HG03460 (cell line): ENCODE data around the gene BCAS3.

Experiments used
- ATAC-seq: cut with Tn5 transposase; IDR thresholded peaks from one replicate; pipeline ENCODE4 v1.9.1; 2021; ENCODE audit not compliant: unreplicated experiment

The BCAS3 gene

DNA sequence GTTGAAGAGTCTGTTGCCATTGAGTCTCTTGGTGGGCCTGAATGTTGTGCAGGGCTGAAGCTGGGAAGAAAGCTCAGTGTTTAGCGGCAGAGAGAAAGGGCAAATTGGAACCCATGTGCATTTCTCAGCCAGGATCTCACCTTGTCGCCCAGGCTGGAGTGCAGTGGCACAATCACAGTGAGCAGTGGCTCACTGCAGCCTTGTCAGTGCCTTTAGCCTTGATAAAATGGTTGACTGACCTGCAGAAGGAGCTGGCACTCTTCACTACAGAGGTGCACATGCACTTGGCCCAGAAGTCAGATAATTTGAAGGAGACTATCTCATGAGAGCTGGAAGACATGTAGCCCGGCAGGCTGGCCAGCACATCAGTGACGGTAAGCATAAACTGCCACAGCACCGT lies 597.7 kb downstream of the BCAS3 start:
- ATAC-seq: no peak

DNA sequence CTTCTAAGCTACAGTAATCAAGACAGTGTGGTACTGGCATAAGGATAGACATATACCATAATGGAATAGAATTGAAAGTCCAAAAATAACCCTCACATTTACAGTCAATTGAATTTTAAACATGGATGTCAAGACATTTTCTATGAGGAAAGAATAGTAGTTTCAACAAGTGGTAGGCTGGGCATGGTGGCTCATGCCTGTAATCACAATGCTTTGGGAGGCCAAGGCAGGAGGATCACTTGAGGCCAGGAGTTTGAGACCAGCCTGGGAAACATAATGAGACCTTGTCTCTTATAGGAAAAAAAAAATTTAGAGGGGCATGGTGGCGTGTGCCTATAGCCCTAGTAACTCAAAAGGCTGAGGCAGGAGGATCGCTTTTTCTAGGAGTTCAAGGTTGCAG lies 599.2 kb downstream of the BCAS3 start:
- ATAC-seq: no peak

DNA sequence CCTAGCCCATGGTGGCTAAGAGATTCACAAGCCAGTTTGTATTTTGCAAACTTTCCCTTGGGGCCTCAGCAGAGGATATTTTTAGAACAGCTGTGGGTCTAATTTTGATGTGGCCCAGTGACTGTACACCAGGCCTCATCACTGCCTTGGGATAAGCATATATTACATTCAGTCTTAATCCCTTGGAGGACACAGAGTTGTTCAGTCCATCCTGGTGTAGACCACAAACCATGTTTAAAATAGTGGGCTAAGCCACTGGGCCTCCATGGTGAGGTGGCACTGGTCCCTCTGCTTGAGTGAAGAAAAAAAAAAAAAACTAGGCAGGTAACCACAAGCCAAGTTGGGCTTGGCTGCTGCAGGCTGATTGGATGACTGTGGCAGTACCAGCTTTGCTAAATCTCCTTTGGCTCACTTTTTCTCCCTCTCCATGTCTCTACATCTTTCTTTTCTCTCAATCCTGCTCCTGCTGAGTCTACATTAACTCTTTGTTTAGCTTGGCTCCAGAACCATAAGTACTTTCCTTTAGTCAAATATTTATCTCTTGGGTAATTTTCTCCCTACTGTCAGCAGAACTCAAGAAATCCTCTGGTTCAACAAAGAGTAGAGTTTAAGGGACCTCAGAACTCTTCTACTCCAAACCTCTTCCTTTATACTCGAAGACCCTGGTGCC lies 602.0 kb downstream of the BCAS3 start:
- ATAC-seq: no peak

- no peak for ATAC-seq
These were observed 602.7 kb downstream of the BCAS3 start for GRCh38 chr17:61280338-61280737.

DNA sequence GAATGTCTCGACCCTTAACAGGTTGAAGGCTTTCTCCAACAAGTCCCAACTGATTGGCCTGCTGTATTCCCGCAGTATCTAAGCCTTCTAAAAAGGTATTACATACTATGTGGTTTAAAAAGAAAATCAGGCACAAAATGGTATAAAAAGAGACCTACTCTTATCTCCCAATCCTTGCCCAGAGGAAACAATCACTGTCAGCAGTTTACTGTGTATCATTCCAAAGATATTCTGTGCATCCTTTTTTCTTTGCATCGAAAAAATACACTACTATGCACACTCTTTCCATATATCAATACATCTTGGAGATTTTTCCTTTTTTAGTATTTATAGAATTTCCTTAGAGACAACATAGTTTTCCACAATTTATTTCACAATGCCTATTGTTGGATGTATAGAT lies 603.2 kb downstream of the BCAS3 start:
- ATAC-seq: no peak

DNA sequence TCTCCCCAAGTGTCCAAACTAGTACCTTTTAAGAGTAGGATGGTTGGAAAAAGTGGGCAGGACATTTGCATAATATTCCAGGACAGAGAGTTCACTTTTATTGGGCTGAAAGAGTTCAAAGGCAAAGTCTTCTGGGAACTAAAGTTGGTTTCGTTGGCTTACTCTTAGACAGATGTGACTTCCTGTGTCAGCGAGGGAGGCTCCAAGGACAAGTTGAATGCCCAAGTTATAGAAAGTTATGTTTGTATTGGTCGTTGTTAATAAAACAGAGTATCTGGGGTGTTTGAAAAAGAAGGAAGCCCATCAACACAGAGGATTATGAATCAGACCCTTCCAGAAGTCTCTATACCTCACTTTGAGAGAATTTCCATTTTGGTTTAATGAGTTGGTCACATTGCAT lies 604.7 kb downstream of the BCAS3 start:
- ATAC-seq: no peak

GRCh38 chr17:61283043-61283442 lies 605.4 kb downstream of the BCAS3 start:
- no peak for ATAC-seq

- no peak for ATAC-seq
These were observed 606.5 kb downstream of the BCAS3 start for GRCh38 chr17:61284174-61284573.

- no peak for ATAC-seq
These were observed 607.1 kb downstream of the BCAS3 start for GRCh38 chr17:61284746-61285145.

GRCh38 chr17:61285526-61286320 lies 608.1 kb downstream of the BCAS3 start:
- no peak for ATAC-seq

DNA sequence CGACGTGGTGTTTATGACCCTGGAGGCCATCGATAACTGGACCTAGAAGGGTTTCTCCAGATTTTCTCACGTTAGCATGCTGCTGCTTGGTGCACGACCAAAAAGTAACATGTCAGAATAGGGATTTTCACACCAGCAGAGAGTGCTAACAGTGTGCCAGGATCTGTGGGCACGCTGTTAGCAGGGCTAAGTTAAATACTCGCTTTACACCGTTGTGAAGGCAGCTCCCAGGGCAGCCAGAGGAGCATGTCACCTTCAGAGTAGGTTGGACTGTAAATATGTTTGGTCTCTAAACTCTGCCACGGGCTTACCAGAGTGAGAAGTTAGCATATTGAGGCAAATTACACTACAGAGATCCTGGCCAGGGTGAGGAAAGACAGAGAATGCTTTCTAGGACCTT lies 608.8 kb downstream of the BCAS3 start:
- no peak for ATAC-seq

DNA sequence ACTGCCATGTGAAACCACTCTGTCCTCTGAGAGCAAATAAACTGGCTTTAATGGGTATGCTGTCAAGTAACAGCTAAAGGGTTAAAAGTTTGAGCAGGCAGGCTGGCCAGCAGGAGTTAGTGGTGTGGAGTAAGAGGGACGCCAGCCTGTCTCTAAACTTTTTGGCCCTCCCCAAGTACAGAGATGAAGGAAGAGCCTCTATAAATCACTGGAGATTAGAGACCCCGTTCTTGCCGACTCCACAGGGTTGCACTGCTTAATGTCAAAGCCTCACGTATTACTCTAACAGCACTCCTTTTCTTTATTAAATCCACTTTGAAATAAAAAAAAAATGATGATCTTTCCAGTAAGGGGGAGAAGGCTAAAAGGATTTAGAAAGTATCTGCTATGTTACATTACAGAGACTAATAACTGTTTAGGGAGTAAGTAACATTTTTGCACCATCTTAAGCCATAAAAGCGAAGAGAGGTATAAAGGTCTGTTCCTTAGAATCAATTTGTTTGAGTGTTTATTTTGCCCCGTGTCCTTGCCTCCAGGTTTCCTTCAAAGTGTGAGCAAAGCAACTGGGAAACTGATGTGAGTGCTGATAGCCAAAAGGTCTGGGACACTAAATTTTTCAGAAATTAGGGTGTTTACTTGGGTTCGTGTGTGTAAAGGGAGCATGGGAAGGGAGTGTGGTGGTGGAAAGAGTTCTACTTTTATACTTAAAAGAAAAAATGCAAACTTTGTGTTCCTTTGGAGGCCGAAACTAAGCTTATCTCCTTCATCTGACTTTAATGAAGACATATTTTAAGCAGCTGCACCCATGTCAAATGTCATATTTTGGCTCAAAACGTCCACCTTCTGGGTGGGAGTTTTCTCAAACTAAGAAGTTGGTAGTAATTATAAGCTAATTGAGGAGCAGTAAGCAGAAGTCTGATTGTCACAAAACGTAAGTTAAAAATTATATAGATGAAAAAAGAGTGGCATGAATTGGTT lies 612.0 kb downstream of the BCAS3 start:
- ATAC-seq: no peak

DNA sequence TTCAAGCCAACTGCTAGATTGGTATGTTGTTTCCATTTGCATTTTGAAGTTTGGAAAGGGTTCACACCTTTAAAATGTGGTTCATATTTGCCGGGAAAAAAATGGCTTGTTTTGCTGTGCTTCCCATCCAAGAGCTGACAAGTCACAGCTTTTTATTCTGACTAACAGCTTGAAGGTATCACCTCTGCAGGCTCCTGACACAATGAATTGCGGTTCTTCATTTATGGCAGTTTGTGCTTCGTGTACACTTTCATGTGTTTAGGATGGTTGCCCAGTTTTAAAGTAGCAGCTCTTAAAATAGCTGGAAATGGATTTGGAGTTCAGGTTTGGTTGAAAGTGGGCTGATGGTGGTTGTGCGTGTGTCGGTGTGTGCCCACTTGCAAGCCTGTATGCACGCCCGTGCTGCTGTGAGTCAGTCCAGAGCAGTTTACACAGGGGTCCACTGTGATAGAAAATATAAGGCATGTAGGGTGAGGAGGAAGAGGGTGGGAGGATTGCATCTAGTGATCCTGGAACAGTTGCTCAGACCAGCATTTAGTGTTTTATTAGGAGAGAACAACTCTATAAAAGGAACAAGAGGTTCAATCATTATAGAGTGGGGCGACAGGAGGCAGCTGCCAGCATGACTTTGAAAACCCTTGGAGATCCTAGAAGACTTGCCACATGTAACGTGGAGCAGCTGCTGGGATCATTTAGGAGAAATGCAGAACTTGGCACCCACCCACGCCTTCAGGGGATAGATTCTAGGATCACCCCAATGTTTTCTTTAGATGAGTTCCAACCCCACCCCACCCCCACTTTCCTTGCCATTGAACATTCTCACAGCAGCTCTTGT lies 614.0 kb downstream of the BCAS3 start:
- ATAC-seq: no peak

GRCh38 chr17:61294286-61294685 lies 616.6 kb downstream of the BCAS3 start:
- ATAC-seq: no peak

GRCh38 chr17:61294777-61295176 lies 617.1 kb downstream of the BCAS3 start:
- ATAC-seq: no peak

- ATAC-seq: no peak
These were observed 618.4 kb downstream of the BCAS3 start for GRCh38 chr17:61296058-61296457.

DNA sequence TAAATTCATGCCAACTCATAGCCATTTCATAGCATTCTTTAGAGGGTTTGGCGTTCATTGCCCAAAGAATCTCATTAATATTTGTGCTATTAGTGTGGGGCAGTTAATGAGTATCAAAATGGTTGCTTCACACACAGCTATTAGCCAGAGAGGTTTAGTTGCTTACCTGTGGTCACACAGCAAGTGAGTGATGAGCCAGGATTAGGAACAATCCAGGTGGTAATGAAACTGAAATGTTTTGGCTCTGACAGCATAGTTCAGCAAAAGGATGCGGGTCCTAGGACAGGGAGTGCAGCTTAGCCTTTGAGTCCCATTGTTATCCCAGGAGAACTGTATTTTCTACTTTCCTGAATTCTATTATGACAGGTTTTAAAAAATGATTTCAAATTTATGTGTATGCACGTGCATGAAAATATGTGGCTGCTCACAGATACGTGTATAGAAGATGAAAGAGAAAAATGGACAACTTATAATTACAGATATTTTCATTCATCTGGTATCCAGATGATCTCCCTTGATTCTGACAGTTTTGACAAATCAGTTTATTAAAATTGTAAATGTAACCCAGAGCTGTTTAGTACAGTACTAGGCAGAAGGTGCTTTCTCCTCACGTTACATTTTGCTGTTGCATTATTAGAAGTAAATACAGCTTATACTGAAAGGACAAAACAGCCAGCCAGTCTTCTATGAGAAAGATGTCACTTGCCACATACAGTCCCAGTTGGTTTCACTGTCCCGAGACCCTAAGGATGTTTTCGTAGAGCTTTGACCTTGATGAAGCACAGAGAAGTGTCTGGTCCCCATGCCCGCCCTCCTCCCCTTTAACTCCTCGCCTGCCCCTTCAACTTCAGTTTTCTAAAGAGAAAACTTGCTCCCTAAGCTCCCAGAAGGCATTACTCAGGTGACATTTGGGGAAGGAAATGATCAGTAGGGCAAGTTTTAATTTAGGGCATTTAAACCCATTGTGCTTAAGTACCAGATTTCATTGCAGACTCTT lies 622.2 kb downstream of the BCAS3 start:
- ATAC-seq: no peak

- ATAC-seq: no peak
These were observed 625.5 kb downstream of the BCAS3 start for GRCh38 chr17:61302953-61303816.

DNA sequence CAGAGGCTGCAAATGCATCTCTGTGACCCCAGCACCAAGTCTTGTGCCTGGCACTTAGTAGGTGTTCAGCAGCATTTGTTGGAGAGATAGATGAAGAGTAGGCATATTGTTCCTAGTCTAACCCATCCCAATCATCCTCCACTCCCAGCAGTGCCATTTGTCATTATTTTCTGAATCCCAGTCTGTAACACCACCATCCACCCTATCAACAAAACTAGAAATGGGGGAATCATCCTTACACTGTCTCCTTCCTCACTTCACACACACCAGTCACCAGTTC lies 626.1 kb downstream of the BCAS3 start:
- ATAC-seq: no peak
